Measurements from ENCODE around the gene CHD8. TPM values are rescaled to one million over a fixed set of nuclear protein-coding genes. Genes with fewer than 3 reads are reported as not detected.
A peak's percentile ranks its signal among the peaks of the same experiment; 100 is the strongest.

The CHD8 gene
- total and polyA plus RNA-seq, 2 of the 13 experiments (the other 11 are each of a cell fraction or from before 2014, with no cell fraction given): 35.1 to 79.6 TPM

GRCh38 chr14:21455912-21456667, at the start of gene CHD8 (continued):
- TF ChIP-seq ZNF512B (CRISPR knock-in tag; IDR thresholded peaks at IDR 0.05; ENCODE audit: borderline replicate concordance): 0 out of 2 replicates have a peak, but pooled peaks have one; percentile 53
- no peak for TF ChIP-seq ZNF354B (CRISPR knock-in tag; IDR thresholded peaks at IDR 0.05)
- no peak for TF ChIP-seq XBP1 (CRISPR knock-in tag; IDR thresholded peaks at IDR 0.05)
- TF ChIP-seq TSC22D2 (CRISPR knock-in tag; IDR thresholded peaks at IDR 0.05; ENCODE audit: borderline replicate concordance): 0 out of 2 replicates have a peak, but pooled peaks have one; percentile 30
- peak; percentile 40; the same call in 1 of the 2 replicates for TF ChIP-seq CEBPG (CRISPR knock-in tag; IDR thresholded peaks at IDR 0.05)
- TF ChIP-seq REPIN1 (CRISPR knock-in tag; IDR thresholded peaks at IDR 0.05; ENCODE audit: borderline replicate concordance, low read depth): peak; percentile 78; the same call in 1 of the 2 replicates
- TF ChIP-seq ARID2 (CRISPR knock-in tag; IDR thresholded peaks at IDR 0.05; ENCODE audit: borderline replicate concordance): peak; percentile 2; the same call in 1 of the 2 replicates
- no peak for TF ChIP-seq RAD51 (IDR thresholded peaks at IDR 0.05; ENCODE audit: borderline replicate concordance)
- TF ChIP-seq ZNF331 (CRISPR knock-in tag; IDR thresholded peaks at IDR 0.05): peak; percentile 51; the same call in 1 of the 2 replicates
- 0 out of 2 replicates have a peak, but pooled peaks have one; percentile 47 for TF ChIP-seq HNRNPL (IDR thresholded peaks at IDR 0.05; ENCODE audit: low read depth, low read length)
- peak; percentile 97 for TF ChIP-seq ZNF598 (CRISPR knock-in tag; IDR thresholded peaks at IDR 0.05; ENCODE audit: borderline replicate concordance)
- TF ChIP-seq ELF1 (CRISPR knock-in tag; IDR thresholded peaks at IDR 0.05): peak; percentile 100
- TF ChIP-seq ZIK1 (CRISPR knock-in tag; IDR thresholded peaks at IDR 0.05; ENCODE audit: borderline replicate concordance, low read depth): peak; percentile 92
- no peak for TF ChIP-seq ZNF569 (CRISPR knock-in tag; IDR thresholded peaks at IDR 0.05; ENCODE audit: borderline replicate concordance)
- TF ChIP-seq CHCHD3 (CRISPR knock-in tag; IDR thresholded peaks at IDR 0.05): no peak
- no peak for TF ChIP-seq ATRX (CRISPR knock-in tag; IDR thresholded peaks at IDR 0.05; ENCODE audit: borderline replicate concordance)
- peak; percentile 73; the same call in 1 of the 2 replicates for TF ChIP-seq MAZ (IDR thresholded peaks at IDR 0.05; ENCODE audit: borderline replicate concordance, low read depth, low read length)
- peak; percentile 93 for TF ChIP-seq MAZ (CRISPR knock-in tag; IDR thresholded peaks at IDR 0.05; ENCODE audit: low read depth)
- no peak for TF ChIP-seq ZNF260 (CRISPR knock-in tag; IDR thresholded peaks at IDR 0.05; ENCODE audit: borderline replicate concordance, low read depth)
- no peak for TF ChIP-seq DNMT3B (CRISPR knock-in tag; conservative IDR thresholded peaks at IDR 0.05)
- TF ChIP-seq, protein P1, sequence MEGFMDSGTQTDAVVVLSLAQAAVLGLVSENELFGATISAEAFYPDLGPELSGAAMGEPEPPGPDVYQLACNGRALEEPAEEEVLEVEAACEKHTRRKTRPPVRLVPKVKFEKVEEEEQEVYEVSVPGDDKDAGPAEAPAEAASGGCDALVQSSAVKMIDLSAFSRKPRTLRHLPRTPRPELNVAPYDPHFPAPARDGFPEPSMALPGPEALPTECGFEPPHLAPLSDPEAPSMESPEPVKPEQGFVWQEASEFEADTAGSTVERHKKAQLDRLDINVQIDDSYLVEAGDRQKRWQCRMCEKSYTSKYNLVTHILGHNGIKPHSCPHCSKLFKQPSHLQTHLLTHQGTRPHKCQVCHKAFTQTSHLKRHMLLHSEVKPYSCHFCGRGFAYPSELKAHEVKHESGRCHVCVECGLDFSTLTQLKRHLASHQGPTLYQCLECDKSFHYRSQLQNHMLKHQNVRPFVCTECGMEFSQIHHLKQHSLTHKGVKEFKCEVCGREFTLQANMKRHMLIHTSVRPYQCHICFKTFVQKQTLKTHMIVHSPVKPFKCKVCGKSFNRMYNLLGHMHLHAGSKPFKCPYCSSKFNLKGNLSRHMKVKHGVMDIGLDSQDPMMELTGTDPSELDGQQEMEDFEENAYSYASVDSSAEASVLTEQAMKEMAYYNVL (CRISPR knock-in tag; IDR thresholded peaks at IDR 0.05; ENCODE audit: borderline replicate concordance): peak; percentile 88; the same call in 1 of the 2 replicates
- TF ChIP-seq ZMAT5 (CRISPR knock-in tag; IDR thresholded peaks at IDR 0.05; ENCODE audit: borderline replicate concordance, low read depth): no peak
- peak; percentile 95 for TF ChIP-seq ZNF816 (CRISPR knock-in tag; IDR thresholded peaks at IDR 0.05; ENCODE audit: borderline replicate concordance)
- no peak for TF ChIP-seq ZNF180 (CRISPR knock-in tag; IDR thresholded peaks at IDR 0.05; ENCODE audit: borderline replicate concordance, low read depth)
- peak; percentile 15; the same call in 1 of the 2 replicates for TF ChIP-seq ZNF230 (CRISPR knock-in tag; IDR thresholded peaks at IDR 0.05)
